ENCODE data around the gene ANKS1B.

Gene ANKS1B

DNA sequence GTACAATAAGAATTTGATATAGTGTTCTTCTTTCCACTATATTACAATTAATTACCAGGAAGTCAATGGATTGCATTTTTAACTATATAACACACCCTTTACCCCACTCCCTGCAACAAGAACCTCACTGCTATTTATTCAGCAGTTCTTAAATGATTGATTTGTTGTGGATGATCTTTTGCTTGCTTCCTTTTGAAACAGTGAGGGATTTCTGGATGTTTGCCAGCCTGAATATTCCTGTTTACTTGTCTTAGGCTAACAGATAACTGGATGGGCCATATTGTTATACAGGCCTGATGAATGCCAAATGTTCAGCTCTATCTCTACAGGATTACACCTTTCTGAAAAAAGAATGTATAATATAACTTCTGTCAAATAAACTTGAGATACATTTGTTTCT, 842.1 kb downstream of the ANKS1B start:
- no peak for DNase-seq (ENCODE audit: extremely low read depth in 1 of 2, low read depth in 1 of 2)

- no peak for DNase-seq (ENCODE audit: extremely low read depth in 1 of 2, low read depth in 1 of 2)
These were observed 844.6 kb downstream of the ANKS1B start for GRCh38 chr12:99140017-99140720.

DNA sequence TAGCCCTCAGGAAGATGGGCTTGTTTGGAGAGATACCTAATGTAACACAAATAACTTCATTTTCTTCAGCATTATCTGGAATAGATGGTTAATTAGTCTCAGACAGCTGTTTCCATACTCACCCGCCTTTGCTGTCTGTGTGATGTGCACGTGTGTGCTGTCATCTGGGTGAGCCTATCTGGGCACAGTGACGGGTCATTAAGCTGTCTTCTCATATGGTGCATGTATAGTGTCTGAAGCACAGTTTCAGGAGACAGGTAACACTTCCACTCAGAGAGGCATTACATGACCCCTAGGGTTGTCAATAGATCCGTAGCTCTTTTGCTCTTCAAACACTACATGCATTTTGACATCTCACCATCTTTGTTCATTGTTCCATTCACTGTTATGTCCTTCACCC, 846.3 kb downstream of the ANKS1B start:
- no peak for DNase-seq (ENCODE audit: extremely low read depth in 1 of 2, low read depth in 1 of 2)

GRCh38 chr12:99137124-99137855, 847.4 kb downstream of the ANKS1B start:
- no peak for DNase-seq (ENCODE audit: extremely low read depth in 1 of 2, low read depth in 1 of 2)

DNA sequence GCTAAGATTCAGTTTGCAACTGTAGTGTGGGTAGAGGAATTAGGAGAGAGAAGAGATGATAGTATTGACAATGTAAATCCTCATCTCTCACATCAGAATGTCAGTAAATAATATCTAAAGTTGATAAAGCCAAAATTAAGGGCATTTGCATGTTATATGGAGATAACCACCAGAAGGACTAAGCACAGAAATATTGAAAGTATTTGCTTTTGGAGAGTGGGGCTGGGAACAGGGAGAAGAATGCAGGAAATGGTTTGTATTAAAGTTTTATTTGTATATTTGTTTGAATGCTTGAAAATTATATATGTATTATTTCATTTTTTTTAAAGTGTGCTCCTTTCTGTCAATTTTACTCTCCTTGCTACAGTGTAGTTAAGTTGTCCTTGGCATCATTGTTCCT, 848.2 kb downstream of the ANKS1B start:
- DNase-seq (ENCODE audit: extremely low read depth in 1 of 2, low read depth in 1 of 2): no peak

GRCh38 chr12:99135376-99135775, 849.4 kb downstream of the ANKS1B start:
- no peak for DNase-seq (ENCODE audit: extremely low read depth in 1 of 2, low read depth in 1 of 2)

- no peak for DNase-seq (ENCODE audit: extremely low read depth in 1 of 2, low read depth in 1 of 2)
These were observed 851.3 kb downstream of the ANKS1B start for GRCh38 chr12:99133401-99133800.

DNA sequence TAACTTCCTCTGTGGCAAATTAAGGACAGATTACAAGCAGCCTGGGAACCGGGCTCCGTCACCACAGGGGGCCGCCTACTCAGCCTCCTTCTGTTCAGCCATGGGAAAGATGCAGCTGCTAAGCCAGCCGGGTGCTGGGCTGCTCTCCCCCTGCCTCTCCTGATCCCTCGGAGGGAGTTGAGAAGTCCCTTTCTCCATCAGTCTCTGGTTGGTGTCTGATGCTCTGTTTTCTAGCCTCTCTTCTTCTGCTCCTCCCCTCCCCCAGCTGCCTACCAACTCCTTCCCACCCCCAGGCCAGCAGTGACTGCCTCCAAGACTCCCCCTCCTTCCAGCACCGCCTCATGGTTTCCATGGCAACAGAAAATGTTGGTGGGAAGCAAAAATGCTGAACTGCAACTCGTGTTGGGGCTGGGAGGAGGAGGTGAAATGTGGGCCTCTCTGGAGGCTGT, 853.0 kb downstream of the ANKS1B start:
- DNase-seq (ENCODE audit: extremely low read depth in 1 of 2, low read depth in 1 of 2): no peak

- DNase-seq (ENCODE audit: extremely low read depth in 1 of 2, low read depth in 1 of 2): no peak
These were observed 853.8 kb downstream of the ANKS1B start for GRCh38 chr12:99130808-99131553.

DNA sequence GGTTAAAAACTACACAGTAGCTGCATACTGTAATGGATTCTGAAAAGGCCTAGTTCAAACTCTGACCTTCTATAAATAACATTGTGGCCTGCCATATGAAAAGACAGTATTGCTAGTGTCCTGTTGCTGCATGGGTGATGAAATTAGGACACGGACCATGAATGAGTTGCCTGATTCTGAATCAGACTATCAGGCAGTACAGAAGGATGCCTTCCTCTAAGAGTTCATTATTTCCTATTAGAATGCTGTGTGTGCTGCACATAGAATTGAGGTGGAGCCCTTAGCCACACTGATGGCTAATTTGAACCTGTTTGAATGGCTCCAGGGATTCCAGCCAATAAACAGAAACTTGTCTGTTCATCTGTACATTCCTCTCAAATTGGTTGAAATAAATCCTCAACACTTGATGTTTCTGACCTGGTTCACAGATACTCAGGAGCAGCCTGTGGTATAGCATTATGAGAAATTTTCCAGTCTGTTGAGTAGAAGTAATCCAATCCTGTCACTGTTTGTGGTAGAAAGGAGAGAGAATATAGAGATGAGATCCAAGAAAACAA, 856.4 kb downstream of the ANKS1B start:
- no peak for DNase-seq (ENCODE audit: extremely low read depth in 1 of 2, low read depth in 1 of 2)

GRCh38 chr12:99122959-99123358, 861.8 kb downstream of the ANKS1B start:
- DNase-seq (ENCODE audit: extremely low read depth in 1 of 2, low read depth in 1 of 2): no peak

DNA sequence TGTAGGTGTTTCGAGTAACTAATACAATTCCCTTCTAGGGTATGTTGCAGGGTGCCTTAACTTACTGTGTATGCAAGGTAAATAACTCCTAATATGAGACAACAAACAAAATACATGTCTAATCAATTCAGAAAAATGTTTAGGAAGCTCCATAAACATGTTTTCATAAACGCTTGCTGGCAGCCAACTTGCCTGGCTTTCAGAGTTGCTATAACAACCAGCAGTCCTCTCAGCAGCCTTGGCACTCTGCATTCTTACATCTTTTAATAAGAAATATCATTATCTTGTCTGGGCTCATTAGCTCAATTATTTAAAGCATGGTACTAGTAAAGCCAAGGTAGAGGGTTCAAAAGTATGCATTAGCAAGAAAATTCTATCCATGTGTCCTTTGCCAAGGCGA, 862.2 kb downstream of the ANKS1B start:
- DNase-seq (ENCODE audit: extremely low read depth in 1 of 2, low read depth in 1 of 2): no peak

DNA sequence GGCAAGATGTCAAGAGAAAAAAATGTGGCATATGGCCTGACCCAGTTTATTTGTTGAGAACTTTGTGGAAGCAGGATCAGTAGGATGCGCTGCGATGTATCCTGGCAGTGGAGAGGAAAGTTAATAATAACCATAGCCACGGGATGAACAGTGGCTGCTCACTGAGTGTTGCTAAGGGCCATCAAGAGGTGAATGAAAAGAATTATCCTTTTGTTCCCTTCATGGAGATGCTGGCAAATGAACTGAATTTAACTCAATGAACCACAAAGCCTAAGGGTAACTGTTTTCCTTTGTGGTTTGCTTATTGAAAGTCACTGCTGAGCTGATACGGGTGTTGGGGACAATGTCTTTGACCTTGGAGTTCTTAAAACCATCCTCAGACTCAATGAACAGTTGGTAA, 863.2 kb downstream of the ANKS1B start:
- DNase-seq (ENCODE audit: extremely low read depth in 1 of 2, low read depth in 1 of 2): no peak

- DNase-seq (ENCODE audit: extremely low read depth in 1 of 2, low read depth in 1 of 2): no peak
These were observed 864.8 kb downstream of the ANKS1B start for GRCh38 chr12:99119943-99120342.

DNA sequence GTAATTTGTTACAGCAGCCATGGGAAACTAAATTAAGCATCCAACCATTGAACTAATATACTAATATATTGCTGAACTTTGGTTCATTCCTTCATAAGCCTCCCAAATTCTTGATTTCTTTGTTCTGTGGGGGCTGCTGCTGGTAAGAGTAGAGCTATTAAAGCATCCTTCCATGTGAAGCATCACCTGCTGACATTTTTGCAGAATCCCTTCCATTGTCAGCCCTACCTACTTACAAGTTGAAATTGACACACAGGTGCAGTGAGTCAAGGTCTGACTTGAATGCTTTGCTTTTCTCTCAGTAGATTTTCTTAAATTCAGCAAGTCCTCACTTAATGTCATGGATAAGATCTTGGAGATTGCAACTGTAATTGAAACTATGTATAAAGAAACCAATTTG, 865.3 kb downstream of the ANKS1B start:
- no peak for DNase-seq (ENCODE audit: extremely low read depth in 1 of 2, low read depth in 1 of 2)

- DNase-seq (ENCODE audit: extremely low read depth in 1 of 2, low read depth in 1 of 2): no peak
These were observed 873.1 kb downstream of the ANKS1B start for GRCh38 chr12:99111600-99111999.

DNA sequence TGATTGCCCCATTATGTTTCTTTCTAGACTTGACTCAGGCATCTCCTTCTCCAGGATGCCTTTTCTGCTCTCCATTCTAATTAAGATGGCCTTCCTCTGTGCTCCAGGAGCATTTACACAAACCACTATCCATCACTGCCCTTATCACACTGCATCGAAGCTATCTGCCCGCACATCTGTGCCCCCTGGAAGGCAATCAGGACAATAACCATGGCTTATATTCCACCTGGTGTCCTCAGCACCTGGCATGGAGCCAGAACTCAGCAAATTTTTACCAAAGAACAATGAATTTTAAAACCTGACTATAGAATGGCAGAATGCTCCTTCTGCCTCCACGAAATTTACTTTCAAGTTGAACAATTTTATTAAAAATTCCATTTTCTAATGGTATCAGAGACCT, 873.9 kb downstream of the ANKS1B start:
- no peak for DNase-seq (ENCODE audit: extremely low read depth in 1 of 2, low read depth in 1 of 2)

GRCh38 chr12:99110212-99110611, 874.5 kb downstream of the ANKS1B start:
- no peak for DNase-seq (ENCODE audit: extremely low read depth in 1 of 2, low read depth in 1 of 2)

- no peak for DNase-seq (ENCODE audit: extremely low read depth in 1 of 2, low read depth in 1 of 2)
These were observed 875.8 kb downstream of the ANKS1B start for GRCh38 chr12:99108924-99109323.

DNA sequence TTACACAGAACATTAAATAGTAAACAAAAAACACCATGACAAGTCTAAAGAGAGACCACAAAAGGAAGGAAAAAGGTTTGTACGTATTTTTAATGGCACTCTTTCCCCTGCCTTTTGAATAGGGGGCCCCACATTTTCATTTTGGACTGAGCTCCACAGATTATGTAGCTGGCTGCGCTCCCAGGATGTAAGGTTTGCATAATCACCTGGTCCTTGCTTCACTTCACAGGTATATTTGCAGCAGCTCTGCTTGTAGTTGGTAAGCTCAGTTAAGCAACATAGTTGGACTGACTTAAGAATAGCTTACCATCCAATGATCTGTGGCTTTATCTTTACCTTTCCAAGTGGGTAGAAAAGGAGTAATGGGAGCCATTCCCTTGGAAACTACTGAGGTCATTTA, 885.0 kb downstream of the ANKS1B start:
- no peak for DNase-seq (ENCODE audit: extremely low read depth in 1 of 2, low read depth in 1 of 2)

DNA sequence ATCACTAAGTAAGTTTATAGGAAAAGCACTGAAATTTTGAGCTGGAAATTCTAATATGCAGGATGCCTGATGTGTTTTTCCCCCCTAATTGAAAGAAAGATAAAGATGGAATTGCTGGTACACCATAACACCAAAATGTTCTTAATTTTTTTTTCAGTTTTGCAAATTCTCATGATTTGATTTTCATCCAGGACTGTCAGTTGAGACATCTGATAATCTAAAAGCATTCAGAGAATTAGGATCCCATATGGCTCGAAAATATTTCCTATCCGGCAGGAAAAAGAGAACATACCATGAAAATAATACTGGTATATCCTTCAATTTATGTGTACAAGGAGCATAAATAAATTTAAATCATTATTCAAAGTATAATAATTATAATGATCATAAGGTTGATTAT, 887.6 kb downstream of the ANKS1B start:
- no peak for DNase-seq (ENCODE audit: extremely low read depth in 1 of 2, low read depth in 1 of 2)

GRCh38 chr12:99093166-99093565, 891.6 kb downstream of the ANKS1B start:
- no peak for DNase-seq (ENCODE audit: extremely low read depth in 1 of 2, low read depth in 1 of 2)
